HG03354 (cell line): ENCODE results near the gene C19orf81.

Experiments
- ATAC-seq: cut with Tn5 transposase; IDR thresholded peaks from one replicate; pipeline ENCODE4 v1.9.1; 2021; ENCODE audit warnings: mild to moderate bottlenecking; ENCODE audit not compliant: unreplicated experiment, poor library complexity, severe bottlenecking

Gene C19orf81

GRCh38 chr19:50703915-50704796 is 54.9 kb downstream of the C19orf81 start:
- ATAC-seq: no peak

- no peak for ATAC-seq
Measured at GRCh38 chr19:50705422-50706019, 56.3 kb downstream of the C19orf81 start.

GRCh38 chr19:50706387-50706786 is 57.1 kb downstream of the C19orf81 start:
- ATAC-seq: no peak

- no peak for ATAC-seq
Measured at GRCh38 chr19:50708179-50708879, 59.1 kb downstream of the C19orf81 start.
